ENCODE results near the gene SENP5. TPM values are rescaled to one million over a fixed set of nuclear protein-coding genes. Genes with fewer than 3 reads are reported as not detected.
"Not testable (repeated sequence)": the region's sequence is repeated elsewhere in the genome, so short reads cannot be mapped to it uniquely, and the experiment has no call there.

The SENP5 gene, protein sequence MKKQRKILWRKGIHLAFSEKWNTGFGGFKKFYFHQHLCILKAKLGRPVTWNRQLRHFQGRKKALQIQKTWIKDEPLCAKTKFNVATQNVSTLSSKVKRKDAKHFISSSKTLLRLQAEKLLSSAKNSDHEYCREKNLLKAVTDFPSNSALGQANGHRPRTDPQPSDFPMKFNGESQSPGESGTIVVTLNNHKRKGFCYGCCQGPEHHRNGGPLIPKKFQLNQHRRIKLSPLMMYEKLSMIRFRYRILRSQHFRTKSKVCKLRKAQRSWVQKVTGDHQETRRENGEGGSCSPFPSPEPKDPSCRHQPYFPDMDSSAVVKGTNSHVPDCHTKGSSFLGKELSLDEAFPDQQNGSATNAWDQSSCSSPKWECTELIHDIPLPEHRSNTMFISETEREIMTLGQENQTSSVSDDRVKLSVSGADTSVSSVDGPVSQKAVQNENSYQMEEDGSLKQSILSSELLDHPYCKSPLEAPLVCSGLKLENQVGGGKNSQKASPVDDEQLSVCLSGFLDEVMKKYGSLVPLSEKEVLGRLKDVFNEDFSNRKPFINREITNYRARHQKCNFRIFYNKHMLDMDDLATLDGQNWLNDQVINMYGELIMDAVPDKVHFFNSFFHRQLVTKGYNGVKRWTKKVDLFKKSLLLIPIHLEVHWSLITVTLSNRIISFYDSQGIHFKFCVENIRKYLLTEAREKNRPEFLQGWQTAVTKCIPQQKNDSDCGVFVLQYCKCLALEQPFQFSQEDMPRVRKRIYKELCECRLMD
- 1 to 10 TPM; 5.7 to 8.4 TPM for polyA plus RNA-seq

DNA sequence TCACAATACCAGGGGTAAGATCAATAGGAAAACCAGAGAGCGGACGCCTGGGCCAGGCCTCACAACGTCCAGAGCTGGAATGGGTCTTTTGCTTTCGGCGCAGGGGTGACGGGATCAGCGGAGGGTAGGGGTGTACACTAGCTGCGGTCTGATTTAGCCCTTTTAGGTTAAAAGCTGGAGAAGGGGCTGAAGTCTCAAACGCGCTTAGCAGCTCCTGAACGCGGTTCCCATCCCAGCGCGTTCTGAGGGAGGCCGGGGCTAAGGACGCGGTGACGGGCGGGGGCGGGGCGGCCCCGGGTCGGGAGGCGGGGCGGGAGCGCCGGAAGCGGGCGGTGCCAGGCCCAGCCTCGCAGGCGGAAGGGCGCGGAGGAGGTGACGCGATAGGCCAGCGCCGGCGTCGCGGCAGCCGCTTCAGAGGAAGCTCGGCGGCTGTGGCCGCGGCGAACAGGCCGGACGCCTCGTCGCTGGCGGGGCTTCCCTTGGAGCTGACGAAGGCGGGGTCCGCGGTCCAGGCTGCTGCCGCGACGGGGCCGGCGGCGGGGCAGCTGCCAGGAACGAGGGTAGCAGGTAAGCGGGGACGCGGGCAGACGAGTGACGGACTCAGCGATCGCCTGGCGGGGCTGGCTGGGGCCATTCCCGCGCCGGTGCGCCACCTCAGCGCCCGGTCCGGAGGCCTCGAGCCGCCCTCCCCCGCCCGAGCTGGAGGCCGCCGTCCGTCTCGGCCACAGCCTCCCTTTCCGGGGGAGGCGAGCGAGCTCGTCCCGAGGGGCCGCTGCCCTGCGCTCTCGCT lies at the start of gene SENP5:
Gene SENP5, plus strand, starts transcription at position 414 of the 790 bp plus-strand sequence. CDS start 17,262 bp downstream, outside the sequence.
- peak within 1 kb of the TSS; percentile 94 to 100 for H3K27ac ChIP-seq (ENCODE audit: low read depth in 2 of 2, low read length in 1 of 2)
- no peaks in the 10 kb centered on the region for H3K36me3 ChIP-seq (ENCODE audit: control insufficient read depth in 2 of 2, insufficient read depth in 2 of 2, low read length in 1 of 2)
- no peaks in the 10 kb centered on the region for H3K9me3 ChIP-seq (ENCODE audit: control insufficient read depth in 2 of 2, insufficient read depth in 1 of 2, low read depth in 1 of 2, low read length in 1 of 2)
- WGBS, 2 donors: 0 to 1% methylated on average over 77 to 93 of the region's 93 CpGs
- H3K4me1 ChIP-seq (ENCODE audit: control insufficient read depth in 2 of 2, insufficient read depth in 2 of 2, low read length in 1 of 2): peaks cover 0 to 4% of the 10 kb centered on the region in 2 donors
- H3K4me3 ChIP-seq (ENCODE audit: low read depth in 1 of 2, low read length in 2 of 2): peak within 1 kb of the TSS; percentile 96 to 97
- H3K27me3 ChIP-seq (ENCODE audit: control insufficient read depth in 1 of 2, insufficient read depth in 2 of 2, low read length in 2 of 2): no peaks in the 10 kb centered on the region

DNA sequence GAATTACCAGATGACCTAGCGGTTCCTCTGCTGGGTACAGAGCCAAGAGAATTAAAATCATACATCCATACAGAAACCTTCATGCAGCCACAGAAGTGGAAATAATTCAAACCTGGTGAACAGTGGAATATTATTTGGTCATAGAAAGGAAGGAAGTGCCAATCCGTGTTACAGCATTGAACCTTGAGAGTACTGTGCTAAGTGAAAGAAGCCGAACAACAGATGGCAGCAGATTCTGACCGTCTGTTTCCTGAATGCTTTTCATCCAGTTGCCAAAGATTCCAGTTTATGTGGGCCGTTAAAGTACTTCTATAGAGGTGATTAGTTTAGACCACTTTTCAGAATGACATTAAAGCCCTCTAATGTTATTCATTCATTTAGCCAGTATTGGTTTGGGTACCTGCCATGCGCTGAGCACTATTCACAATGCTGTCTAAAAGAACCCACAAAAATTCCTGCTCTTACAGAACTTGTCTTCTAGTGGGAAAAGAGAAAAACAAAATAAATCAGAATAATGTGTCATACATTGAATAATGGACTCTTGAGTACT lies 45.8 kb upstream of the SENP5 start:
- no peaks in the 10 kb centered on the region for H3K9me3 ChIP-seq (ENCODE audit: control insufficient read depth in 2 of 2, insufficient read depth in 1 of 2, low read depth in 1 of 2, low read length in 1 of 2)
- H3K27me3 ChIP-seq (ENCODE audit: control insufficient read depth in 1 of 2, insufficient read depth in 2 of 2, low read length in 2 of 2): no peaks in the 10 kb centered on the region
- H3K4me1 ChIP-seq (ENCODE audit: control insufficient read depth in 2 of 2, insufficient read depth in 2 of 2, low read length in 1 of 2): no peaks in the 10 kb centered on the region
- peaks cover 10 to 16% of the 10 kb centered on the region in 2 donors for H3K36me3 ChIP-seq (ENCODE audit: control insufficient read depth in 2 of 2, insufficient read depth in 2 of 2, low read length in 1 of 2)
- H3K27ac ChIP-seq (ENCODE audit: low read depth in 2 of 2, low read length in 1 of 2): no peak overlapping the region
- 90 to 92% methylated on average over 6 of the region's 6 CpGs for WGBS, 2 donors
- no peak overlapping the region for H3K4me3 ChIP-seq (ENCODE audit: low read depth in 1 of 2, low read length in 2 of 2)

DNA sequence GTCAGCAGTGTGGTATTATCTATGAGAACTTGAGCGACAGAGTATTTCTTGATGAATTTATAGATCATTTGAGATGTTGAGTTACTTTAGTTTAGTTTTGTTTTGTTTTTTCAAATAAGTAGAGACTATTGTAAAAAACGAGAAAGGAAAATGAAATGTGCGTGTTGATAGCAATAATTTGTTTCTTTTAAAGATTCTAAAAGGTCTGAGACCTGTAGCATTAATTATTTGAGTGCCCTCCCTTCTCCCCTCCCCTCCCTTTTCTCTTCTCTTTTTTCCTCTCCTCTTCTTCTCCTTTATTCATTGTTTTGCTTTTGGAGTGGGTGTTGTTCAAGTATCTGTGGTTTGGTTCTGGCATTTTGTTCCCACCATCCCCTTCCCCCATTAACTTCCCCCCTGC lies 38.1 kb upstream of the SENP5 start:
- H3K27ac ChIP-seq (ENCODE audit: low read depth in 2 of 2, low read length in 1 of 2); H3K4me3 ChIP-seq (ENCODE audit: low read depth in 1 of 2, low read length in 2 of 2); H3K4me1 ChIP-seq (ENCODE audit: control insufficient read depth in 2 of 2, insufficient read depth in 2 of 2, low read length in 1 of 2); H3K9me3 ChIP-seq (ENCODE audit: control insufficient read depth in 2 of 2, insufficient read depth in 1 of 2, low read depth in 1 of 2, low read length in 1 of 2); H3K27me3 ChIP-seq (ENCODE audit: control insufficient read depth in 1 of 2, insufficient read depth in 2 of 2, low read length in 2 of 2); H3K36me3 ChIP-seq (ENCODE audit: control insufficient read depth in 2 of 2, insufficient read depth in 2 of 2, low read length in 1 of 2): not testable (repeated sequence)
- 94 to 95% methylated on average over 3 of the region's 3 CpGs for WGBS, 2 donors

DNA sequence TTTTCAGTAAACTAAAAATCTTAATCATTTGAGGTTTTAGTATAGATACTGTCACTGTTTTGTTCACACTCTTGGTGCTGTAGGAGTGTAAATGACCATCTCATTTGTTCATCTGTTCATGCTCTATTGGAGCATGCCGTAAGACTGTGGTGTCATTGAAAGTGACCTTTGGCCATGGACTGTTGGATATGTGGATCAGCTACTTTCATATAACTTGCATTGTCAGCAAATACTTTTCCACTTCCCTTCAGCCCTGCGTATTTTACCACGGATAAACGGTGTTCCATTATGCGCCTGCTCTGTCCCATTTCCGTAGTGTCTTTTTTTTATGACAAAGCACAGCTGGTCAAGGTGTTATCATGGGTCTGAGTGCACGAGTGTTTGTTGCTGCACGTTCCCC lies 32.6 kb upstream of the SENP5 start:
- 61% methylated on average over 8 of the region's 8 CpGs for WGBS, 2 donors

DNA sequence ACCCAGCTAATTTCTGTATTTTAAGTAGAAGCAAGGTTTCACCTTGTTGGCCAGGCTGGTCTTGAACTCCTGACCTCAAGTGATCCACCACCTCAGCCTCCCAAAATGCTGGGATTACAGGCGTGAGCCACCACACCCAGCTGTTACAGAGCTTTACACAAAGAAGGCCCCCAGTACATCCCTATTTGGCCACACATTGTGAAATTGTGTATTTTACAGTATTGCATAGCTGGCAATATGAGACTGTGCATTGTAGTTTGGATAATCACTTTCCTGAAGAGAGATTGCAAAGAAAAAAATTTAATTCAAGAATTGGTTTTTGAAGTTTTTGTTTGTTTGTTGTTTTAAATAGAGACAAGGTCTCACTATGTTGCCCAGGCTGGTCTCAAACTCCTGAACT lies 31.1 kb upstream of the SENP5 start:
- 85 to 90% methylated on average over 1 of the region's 1 CpG for WGBS, 2 donors
- not testable (repeated sequence) for H3K36me3 ChIP-seq (ENCODE audit: control insufficient read depth in 2 of 2, insufficient read depth in 2 of 2, low read length in 1 of 2); H3K27me3 ChIP-seq (ENCODE audit: control insufficient read depth in 1 of 2, insufficient read depth in 2 of 2, low read length in 2 of 2); H3K27ac ChIP-seq (ENCODE audit: low read depth in 2 of 2, low read length in 1 of 2); H3K4me1 ChIP-seq (ENCODE audit: control insufficient read depth in 2 of 2, insufficient read depth in 2 of 2, low read length in 1 of 2); H3K9me3 ChIP-seq (ENCODE audit: control insufficient read depth in 2 of 2, insufficient read depth in 1 of 2, low read depth in 1 of 2, low read length in 1 of 2); H3K4me3 ChIP-seq (ENCODE audit: low read depth in 1 of 2, low read length in 2 of 2)

More for the DNA sequence above, 32.6 kb upstream of the SENP5 start:
- no peaks in the 10 kb centered on the region for H3K9me3 ChIP-seq (ENCODE audit: control insufficient read depth in 2 of 2, insufficient read depth in 1 of 2, low read depth in 1 of 2, low read length in 1 of 2)
- H3K4me1 ChIP-seq (ENCODE audit: control insufficient read depth in 2 of 2, insufficient read depth in 2 of 2, low read length in 1 of 2): no peaks in the 10 kb centered on the region
- no peaks in the 10 kb centered on the region for H3K36me3 ChIP-seq (ENCODE audit: control insufficient read depth in 2 of 2, insufficient read depth in 2 of 2, low read length in 1 of 2)
- H3K27ac ChIP-seq (ENCODE audit: low read depth in 2 of 2, low read length in 1 of 2): no peak overlapping the region
- H3K4me3 ChIP-seq (ENCODE audit: low read depth in 1 of 2, low read length in 2 of 2): no peak overlapping the region
- H3K27me3 ChIP-seq (ENCODE audit: control insufficient read depth in 1 of 2, insufficient read depth in 2 of 2, low read length in 2 of 2): no peaks in the 10 kb centered on the region

DNA sequence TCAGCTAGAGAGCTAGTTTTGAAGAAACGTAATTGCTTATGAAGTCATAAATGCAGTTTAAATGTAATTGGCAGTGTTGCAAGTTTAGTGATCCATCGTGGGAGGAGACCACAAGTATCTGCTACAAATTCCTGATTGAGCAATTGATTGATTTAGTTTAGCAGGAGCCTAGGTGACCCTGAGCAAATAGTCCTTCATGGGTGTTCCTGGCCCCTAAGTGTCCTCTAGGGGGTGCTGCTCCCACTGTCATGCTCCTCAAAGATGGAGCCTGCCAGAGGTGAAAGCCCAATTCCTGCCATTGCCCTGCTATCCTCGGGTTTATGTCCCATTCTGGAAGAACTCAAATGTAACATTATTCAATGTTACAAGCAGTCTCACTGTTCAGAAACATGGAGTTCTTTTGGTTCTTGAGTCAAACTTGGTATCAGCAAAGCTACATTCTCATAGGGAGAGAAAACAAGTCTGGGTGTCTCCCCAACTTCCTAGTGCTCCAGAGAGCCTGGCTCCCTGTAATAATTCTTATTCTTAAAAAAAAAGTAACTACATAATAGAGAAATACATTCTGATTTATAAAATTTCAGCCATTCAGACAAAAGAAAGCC lies 29.8 kb upstream of the SENP5 start:
- Histone ChIP-seq H3K4me3 (ENCODE audit: low read depth in 1 of 2, low read length in 2 of 2) (no peak overlapping the region), H3K27ac (ENCODE audit: low read depth in 2 of 2, low read length in 1 of 2) (no peak overlapping the region), H3K36me3 (ENCODE audit: control insufficient read depth in 2 of 2, insufficient read depth in 2 of 2, low read length in 1 of 2) (no peaks in the 10 kb centered on the region), H3K4me1 (ENCODE audit: control insufficient read depth in 2 of 2, insufficient read depth in 2 of 2, low read length in 1 of 2) (no peaks in the 10 kb centered on the region), H3K27me3 (ENCODE audit: control insufficient read depth in 1 of 2, insufficient read depth in 2 of 2, low read length in 2 of 2) (no peaks in the 10 kb centered on the region), H3K9me3 (ENCODE audit: control insufficient read depth in 2 of 2, insufficient read depth in 1 of 2, low read depth in 1 of 2, low read length in 1 of 2) (no peaks in the 10 kb centered on the region)
- 42 to 44% methylated on average over 3 of the region's 3 CpGs for WGBS, 2 donors

DNA sequence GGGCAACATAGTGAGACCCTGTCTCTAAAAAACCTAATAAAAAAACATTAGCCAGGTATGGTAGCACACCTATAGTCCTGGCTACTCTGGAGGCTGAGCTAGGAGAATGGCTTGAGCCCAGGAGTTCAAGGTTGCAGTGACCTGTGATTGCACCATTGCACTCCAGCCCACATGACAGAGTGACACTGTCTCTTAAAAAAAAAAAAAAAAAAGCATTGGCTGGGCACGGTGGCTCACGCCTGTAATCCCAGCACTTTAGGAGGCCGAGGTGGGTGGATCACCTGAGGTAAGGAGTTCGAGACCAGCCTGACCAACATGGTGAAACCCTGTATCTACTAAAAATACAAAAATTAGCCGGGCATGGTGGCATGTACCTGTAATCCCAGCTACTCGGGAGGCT lies 28.4 kb upstream of the SENP5 start:
- not testable (repeated sequence) for H3K36me3 ChIP-seq (ENCODE audit: control insufficient read depth in 2 of 2, insufficient read depth in 2 of 2, low read length in 1 of 2); H3K9me3 ChIP-seq (ENCODE audit: control insufficient read depth in 2 of 2, insufficient read depth in 1 of 2, low read depth in 1 of 2, low read length in 1 of 2); H3K4me1 ChIP-seq (ENCODE audit: control insufficient read depth in 2 of 2, insufficient read depth in 2 of 2, low read length in 1 of 2); H3K4me3 ChIP-seq (ENCODE audit: low read depth in 1 of 2, low read length in 2 of 2); H3K27ac ChIP-seq (ENCODE audit: low read depth in 2 of 2, low read length in 1 of 2); H3K27me3 ChIP-seq (ENCODE audit: control insufficient read depth in 1 of 2, insufficient read depth in 2 of 2, low read length in 2 of 2)
- 85 to 88% methylated on average over 6 of the region's 6 CpGs for WGBS, 2 donors

DNA sequence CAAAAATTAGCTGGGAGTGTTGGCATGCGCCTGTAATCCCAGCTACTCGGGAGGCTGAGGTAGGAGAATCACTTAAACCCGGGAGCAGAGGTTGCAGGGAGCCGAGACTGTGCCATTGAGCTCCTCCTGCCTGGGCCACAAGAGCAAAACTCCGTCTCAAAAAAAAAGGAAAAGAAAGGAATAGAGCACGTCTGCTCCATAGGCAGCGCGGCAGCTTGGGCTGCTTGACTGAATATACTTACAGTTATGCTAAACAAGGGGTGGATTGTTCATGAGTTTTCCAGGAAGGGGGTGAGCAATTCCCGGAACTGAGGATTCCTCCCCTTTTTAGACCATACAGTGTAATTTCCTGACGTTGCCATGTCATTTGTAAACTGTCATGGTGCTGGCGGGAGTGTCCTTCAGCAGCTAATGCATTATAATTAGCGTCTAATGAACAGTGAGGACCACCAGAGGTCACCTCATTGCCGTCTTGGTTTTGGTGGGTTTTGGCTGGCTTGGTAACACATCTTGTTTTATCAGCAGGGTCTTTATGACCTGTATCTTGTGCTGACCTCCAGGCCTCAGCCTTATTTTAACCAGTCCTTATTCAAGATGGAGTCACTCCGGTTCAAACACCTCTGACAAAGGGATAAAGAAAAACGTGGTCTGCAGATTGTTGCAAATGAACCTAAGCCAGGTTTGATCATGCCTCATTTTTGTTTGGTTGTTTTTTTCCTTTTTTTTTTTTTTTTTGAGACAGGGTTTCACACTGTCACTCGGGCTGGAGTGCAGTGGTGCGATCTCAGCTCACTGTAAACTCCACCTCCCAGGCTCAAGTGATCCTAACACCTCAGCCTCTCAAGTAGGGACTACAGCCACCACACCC lies 24.9 kb upstream of the SENP5 start:
- Histone ChIP-seq H3K27me3 (ENCODE audit: control insufficient read depth in 1 of 2, insufficient read depth in 2 of 2, low read length in 2 of 2) (no peaks in the 10 kb centered on the region), H3K9me3 (ENCODE audit: control insufficient read depth in 2 of 2, insufficient read depth in 1 of 2, low read depth in 1 of 2, low read length in 1 of 2) (no peaks in the 10 kb centered on the region), H3K27ac (ENCODE audit: low read depth in 2 of 2, low read length in 1 of 2) (no peak overlapping the region), H3K4me3 (ENCODE audit: low read depth in 1 of 2, low read length in 2 of 2) (no peak overlapping the region), H3K36me3 (ENCODE audit: control insufficient read depth in 2 of 2, insufficient read depth in 2 of 2, low read length in 1 of 2) (no peaks in the 10 kb centered on the region), H3K4me1 (ENCODE audit: control insufficient read depth in 2 of 2, insufficient read depth in 2 of 2, low read length in 1 of 2) (no peaks in the 10 kb centered on the region)
- 67 to 71% methylated on average over 17 of the region's 17 CpGs for WGBS, 2 donors
